22Rv1 (cell line): Measurements from ENCODE around the gene PALLD.

Experiments used
- H3K27ac ChIP-seq: fragments of 450-650 bp; 2 replicates; pipeline ENCODE4 v1.5.1; 2017
- ZFX ChIP-seq: fragments of 450-650 bp; IDR thresholded peaks from 2 replicates; pipeline ENCODE4 v1.6.1; 2017; ENCODE audit warnings: antibody characterized with exemption, borderline replicate concordance
- TF ChIP-seq, protein P1 (sequence below): fragments of 450-650 bp; IDR thresholded peaks from 2 replicates; pipeline ENCODE4 v1.5.1; 2017; ENCODE audit warnings: mild to moderate bottlenecking

PALLD gene

DNA sequence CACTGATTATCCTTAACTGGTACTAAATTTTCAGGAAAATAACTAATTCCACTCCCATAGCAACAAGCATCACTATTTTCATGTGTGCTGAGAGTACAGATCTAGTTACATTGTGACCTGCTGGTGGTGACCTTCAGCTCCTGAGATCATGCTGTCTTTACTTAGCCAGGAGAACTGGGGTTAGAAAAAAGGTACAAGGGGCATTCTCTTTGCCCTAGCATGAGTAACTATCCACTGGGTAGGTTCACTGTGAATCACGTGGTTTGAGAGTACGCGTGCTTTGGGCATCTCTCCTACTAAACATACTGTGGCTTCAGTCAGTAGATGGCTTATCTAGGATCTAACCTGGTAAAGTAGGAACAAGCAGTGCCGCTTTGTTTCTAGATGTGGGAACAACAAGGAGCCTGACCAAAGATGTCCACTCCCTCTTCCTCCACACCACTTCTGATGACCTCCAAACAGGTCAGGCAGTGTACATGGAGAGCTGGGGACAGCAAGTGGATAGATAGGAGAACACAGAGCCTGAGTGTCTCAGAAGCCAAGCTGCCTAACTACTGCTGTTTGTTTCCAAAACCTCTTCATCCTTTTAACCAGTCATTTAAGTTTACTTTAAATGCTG, 423.0 kb downstream of the PALLD start:
- H3K27ac ChIP-seq: no peak overlapping the region

DNA sequence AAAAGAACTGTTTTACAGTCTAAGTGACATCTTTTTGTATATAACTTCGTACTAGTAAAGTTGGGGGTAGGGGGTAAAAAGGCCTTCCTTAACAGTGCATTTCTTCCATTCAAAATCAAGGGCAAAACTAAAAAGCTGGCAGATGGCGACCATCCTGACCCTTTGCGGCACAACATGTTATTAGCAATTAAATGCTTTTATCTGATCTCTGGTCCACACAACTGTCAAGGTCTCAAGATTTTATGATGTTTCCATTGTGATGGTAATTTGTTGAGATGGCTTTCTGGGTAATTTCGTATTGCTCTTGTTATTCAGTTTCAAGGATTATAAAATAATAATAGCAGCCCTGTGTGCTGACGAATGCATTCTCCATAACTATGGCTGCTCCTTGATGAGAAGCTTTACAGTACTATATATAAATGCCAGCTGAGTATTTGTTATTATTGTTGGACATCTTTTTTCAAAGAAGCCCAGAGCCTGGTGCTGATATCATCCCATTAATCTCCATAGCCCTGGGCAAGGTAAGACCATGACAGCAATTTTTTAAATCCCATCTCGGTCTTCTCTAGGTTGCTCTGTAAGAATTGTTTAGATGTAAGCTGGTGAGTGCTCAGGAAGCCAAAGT, 423.7 kb downstream of the PALLD start:
- no peak overlapping the region for H3K27ac ChIP-seq
- TF ChIP-seq, protein P1, sequence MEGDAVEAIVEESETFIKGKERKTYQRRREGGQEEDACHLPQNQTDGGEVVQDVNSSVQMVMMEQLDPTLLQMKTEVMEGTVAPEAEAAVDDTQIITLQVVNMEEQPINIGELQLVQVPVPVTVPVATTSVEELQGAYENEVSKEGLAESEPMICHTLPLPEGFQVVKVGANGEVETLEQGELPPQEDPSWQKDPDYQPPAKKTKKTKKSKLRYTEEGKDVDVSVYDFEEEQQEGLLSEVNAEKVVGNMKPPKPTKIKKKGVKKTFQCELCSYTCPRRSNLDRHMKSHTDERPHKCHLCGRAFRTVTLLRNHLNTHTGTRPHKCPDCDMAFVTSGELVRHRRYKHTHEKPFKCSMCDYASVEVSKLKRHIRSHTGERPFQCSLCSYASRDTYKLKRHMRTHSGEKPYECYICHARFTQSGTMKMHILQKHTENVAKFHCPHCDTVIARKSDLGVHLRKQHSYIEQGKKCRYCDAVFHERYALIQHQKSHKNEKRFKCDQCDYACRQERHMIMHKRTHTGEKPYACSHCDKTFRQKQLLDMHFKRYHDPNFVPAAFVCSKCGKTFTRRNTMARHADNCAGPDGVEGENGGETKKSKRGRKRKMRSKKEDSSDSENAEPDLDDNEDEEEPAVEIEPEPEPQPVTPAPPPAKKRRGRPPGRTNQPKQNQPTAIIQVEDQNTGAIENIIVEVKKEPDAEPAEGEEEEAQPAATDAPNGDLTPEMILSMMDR: no peak
- TF ChIP-seq ZFX: no peak

More for the DNA sequence above, 423.0 kb downstream of the PALLD start:
- TF ChIP-seq, protein P1: no peak
- no peak for TF ChIP-seq ZFX

DNA sequence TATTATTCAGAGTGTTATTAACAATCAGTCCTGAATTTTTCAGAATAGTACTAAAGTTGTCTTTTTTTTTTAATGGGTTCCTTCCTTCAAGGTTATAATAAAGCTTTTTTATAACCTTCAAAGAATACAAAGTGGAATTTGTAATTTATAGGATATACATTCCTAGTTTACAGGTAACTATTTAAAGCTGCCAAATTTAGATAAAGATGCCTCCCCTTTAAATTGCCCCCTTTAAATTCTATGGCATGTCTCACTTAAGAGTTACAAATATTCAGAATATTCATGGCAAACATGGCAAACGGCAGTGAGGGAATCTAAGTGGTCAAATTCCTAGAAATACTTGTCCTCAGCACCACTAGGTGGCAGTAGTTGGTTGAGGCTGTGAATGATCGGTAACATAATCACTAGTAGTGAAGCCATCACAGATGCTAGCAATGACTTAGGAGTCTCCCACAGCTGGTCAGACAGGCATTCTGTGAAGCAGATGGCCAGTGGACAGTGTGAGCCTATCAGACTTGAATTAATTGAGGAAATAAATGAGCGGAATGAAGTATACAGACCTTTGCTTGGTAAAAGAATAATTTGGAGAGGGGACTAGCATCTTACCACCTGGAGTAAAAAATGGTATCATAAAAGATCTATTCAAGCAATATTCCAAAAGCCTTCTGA, 426.8 kb downstream of the PALLD start:
- TF ChIP-seq, protein P1: peak; percentile 92
- TF ChIP-seq ZFX: no peak
- H3K27ac ChIP-seq: no peak overlapping the region

DNA sequence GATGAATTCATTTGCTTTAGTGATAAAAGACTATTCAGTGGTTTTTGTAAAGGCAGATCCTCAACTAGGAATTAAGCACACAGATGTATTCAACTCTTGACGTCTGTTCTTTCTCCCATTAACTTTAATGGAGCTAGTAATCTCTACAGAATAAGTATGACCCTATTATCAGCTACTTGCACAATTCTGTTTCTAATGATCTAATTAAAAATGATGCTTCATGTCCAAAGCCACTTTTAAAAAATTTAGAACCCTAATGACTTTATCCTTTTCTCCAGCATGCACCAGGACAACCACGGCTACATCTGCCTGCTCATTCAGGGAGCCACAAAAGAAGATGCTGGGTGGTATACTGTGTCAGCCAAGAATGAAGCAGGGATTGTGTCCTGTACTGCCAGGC, 427.8 kb downstream of the PALLD start:
- TF ChIP-seq, protein P1: no peak
- TF ChIP-seq ZFX: no peak
- no peak overlapping the region for H3K27ac ChIP-seq

DNA sequence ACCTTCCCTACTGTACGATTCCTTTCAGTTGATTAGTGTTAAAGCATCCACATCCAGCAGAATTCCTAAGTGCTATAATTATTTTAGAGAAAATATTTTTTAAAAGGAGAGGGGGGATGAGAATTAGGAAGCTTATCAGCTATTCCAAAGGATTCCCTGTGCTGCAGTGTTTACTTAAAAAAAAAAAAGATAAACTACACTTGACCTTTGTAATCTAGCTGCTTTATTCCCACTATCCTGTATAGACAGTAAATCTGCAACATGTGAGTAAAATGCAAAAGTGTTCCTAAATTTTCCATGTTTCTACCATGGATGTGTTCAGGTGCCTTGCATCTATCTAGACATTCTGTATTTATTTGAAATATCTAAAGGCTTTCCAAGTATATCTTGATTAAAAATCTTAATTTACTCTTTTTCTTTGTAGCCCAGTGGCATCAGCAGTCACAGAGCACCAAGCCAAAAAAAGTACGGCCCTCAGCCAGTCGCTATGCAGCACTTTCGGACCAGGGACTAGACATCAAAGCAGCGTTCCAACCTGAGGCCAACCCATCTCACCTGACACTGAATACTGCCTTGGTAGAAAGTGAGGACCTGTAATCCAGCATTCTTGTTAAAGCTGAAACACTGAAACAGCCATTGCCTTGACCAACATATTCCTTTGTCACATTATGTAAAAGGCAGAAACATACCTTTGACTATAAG, 429.1 kb downstream of the PALLD start:
- H3K27ac ChIP-seq: no peak overlapping the region
- TF ChIP-seq, protein P1: no peak
- TF ChIP-seq ZFX: no peak

DNA sequence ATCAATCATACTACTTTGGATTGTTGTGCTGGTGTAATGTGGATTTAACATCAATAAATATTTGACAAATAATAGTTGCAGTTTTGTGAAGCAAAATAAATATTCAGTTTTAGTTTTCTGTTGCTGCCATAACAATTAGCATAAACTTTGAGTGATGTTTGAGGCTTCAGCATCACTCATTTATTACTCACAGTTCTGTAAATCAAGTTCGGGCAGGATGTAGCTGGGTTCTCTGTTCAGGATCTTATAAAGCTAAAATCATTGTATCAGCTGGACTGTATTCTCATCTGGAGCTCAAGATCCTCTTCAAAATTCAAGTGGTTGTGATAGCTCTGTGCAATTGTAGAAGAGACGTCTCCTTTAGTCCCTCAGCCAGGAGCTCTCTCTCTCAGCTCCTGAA, 431.5 kb downstream of the PALLD start:
- TF ChIP-seq, protein P1: no peak
- no peak for TF ChIP-seq ZFX
- H3K27ac ChIP-seq: no peak overlapping the region
